Muscle of leg (tissue), 9 donors: ENCODE results near the gene ENTPD2. TPM values are rescaled to one million over a fixed set of nuclear protein-coding genes. Genes with fewer than 3 reads are reported as not detected.

Source experiments
- polyA plus RNA-seq, 8 donors: library from polyadenylated mRNA; unstranded; fragments of 120-200 nt; gene quantifications; one replicate each; pipeline versions ENCODE4 v1.2.1 to v1.2.3, GENCODE V29; 2013; ENCODE audit warnings: inconsistent platforms in 1 of 8, low replicate concordance in 1 of 8; ENCODE audit not compliant: insufficient read length in 8 of 8, insufficient read depth in 1 of 8
- total RNA-seq: library from RNA; stranded (reverse); fragments of 120-200 nt; gene quantifications from one replicate; pipeline ENCODE4 v1.2.4, GENCODE V29; 2013

Gene ENTPD2
- total and polyA plus RNA-seq, 9 donors: 3.7 to 20.6 (median 13.0) TPM

Other genes with a start within 250 kb of the ENTPD2 start
Only the 30 nearest of the 37 such genes appear.
- gene EDF1, start 187.8 kb downstream of the ENTPD2 start, total RNA-seq: 418 TPM
- 100 to 1,000 TPM; 343 to 402 (median 381) TPM for gene EDF1, start 187.8 kb downstream of the ENTPD2 start, polyA plus RNA-seq
- gene TRAF2, start 167.5 kb downstream of the ENTPD2 start, total RNA-seq: 5.4 TPM
- 10 to 100 TPM in 5 of 8 donors, 1 to 10 TPM in 3; 9.1 to 11.9 (median 10.3) TPM for gene TRAF2, start 167.5 kb downstream of the ENTPD2 start, polyA plus RNA-seq
- gene FBXW5, start 109.3 kb downstream of the ENTPD2 start, total RNA-seq: 49.7 TPM
- 10 to 100 TPM; 39.9 to 54.8 (median 45.1) TPM for gene FBXW5, start 109.3 kb downstream of the ENTPD2 start, polyA plus RNA-seq
- gene C8G, start 108.8 kb downstream of the ENTPD2 start, total RNA-seq: 0.58 TPM
- 1 to 10 TPM in 1 of 8 donors, under 1 TPM in 6, not detected in 1; 0.17 to 2.3 (median 0.86) TPM for gene C8G, start 108.8 kb downstream of the ENTPD2 start, polyA plus RNA-seq
- gene LCN12, start 101.8 kb downstream of the ENTPD2 start, total RNA-seq: 0.44 TPM
- 1 to 10 TPM in 3 of 8 donors, under 1 TPM in 4, not detected in 1; 0.10 to 5.3 (median 0.75) TPM for gene LCN12, start 101.8 kb downstream of the ENTPD2 start, polyA plus RNA-seq
- 8.4 TPM for gene PTGDS, start 76.6 kb downstream of the ENTPD2 start, total RNA-seq
- gene PTGDS, start 76.6 kb downstream of the ENTPD2 start, polyA plus RNA-seq: 10 to 100 TPM in 3 of 8 donors, 1 to 10 TPM in 5; 2.8 to 15.9 (median 7.0) TPM
- gene LCNL1, start 71.1 kb downstream of the ENTPD2 start, total RNA-seq: 0.53 TPM
- gene LCNL1, start 71.1 kb downstream of the ENTPD2 start, polyA plus RNA-seq: 1 to 10 TPM in 1 of 8 donors, under 1 TPM in 7; 0.12 to 1.3 (median 0.34) TPM
- 19.1 TPM for gene PAXX, start 61.6 kb downstream of the ENTPD2 start, total RNA-seq
- gene PAXX, start 61.6 kb downstream of the ENTPD2 start, polyA plus RNA-seq: 10 to 100 TPM; 21.2 to 31.7 (median 27.3) TPM
- 0.27 TPM for gene CLIC3, start 57.5 kb downstream of the ENTPD2 start, total RNA-seq
- 1 to 10 TPM in 2 of 8 donors, under 1 TPM in 6; 0.34 to 8.4 (median 0.64) TPM for gene CLIC3, start 57.5 kb downstream of the ENTPD2 start, polyA plus RNA-seq
- gene ABCA2, start 25.8 kb downstream of the ENTPD2 start, total RNA-seq: 8.3 TPM
- 10 to 100 TPM; 15.9 to 24.8 (median 19.0) TPM for gene ABCA2, start 25.8 kb downstream of the ENTPD2 start, polyA plus RNA-seq
- gene FUT7, start 22.0 kb downstream of the ENTPD2 start, total RNA-seq: not detected
- gene FUT7, start 22.0 kb downstream of the ENTPD2 start, polyA plus RNA-seq: under 1 TPM in 4 of 8 donors, not detected in 4; 0.05 to 0.16 (median 0.10) TPM
- gene NPDC1, start 7.9 kb downstream of the ENTPD2 start, total RNA-seq: 32.1 TPM
- gene NPDC1, start 7.9 kb downstream of the ENTPD2 start, polyA plus RNA-seq: 10 to 100 TPM; 38.4 to 63.4 (median 44.4) TPM
- gene SAPCD2, start 16.5 kb upstream of the ENTPD2 start, total RNA-seq: 4.2 TPM
- 1 to 10 TPM; 3.4 to 7.2 (median 5.6) TPM for gene SAPCD2, start 16.5 kb upstream of the ENTPD2 start, polyA plus RNA-seq
- gene UAP1L1, start 23.5 kb upstream of the ENTPD2 start, total RNA-seq: 3.1 TPM
- 1 to 10 TPM; 1.8 to 3.8 (median 2.0) TPM for gene UAP1L1, start 23.5 kb upstream of the ENTPD2 start, polyA plus RNA-seq
- 40.7 TPM for gene MAN1B1, start 32.9 kb upstream of the ENTPD2 start, total RNA-seq
- 10 to 100 TPM; 38.5 to 59.0 (median 45.8) TPM for gene MAN1B1, start 32.9 kb upstream of the ENTPD2 start, polyA plus RNA-seq
- gene DPP7, start 60.7 kb upstream of the ENTPD2 start, total RNA-seq: 29.7 TPM
- gene DPP7, start 60.7 kb upstream of the ENTPD2 start, polyA plus RNA-seq: 10 to 100 TPM; 23.9 to 43.9 (median 31.9) TPM
- not detected for gene GRIN1, start 85.1 kb upstream of the ENTPD2 start, total RNA-seq
- gene GRIN1, start 85.1 kb upstream of the ENTPD2 start, polyA plus RNA-seq: under 1 TPM in 4 of 8 donors, not detected in 4; 0.07 to 0.17 (median 0.11) TPM
- not detected for gene LRRC26, start 116.0 kb upstream of the ENTPD2 start, total RNA-seq
- gene LRRC26, start 116.0 kb upstream of the ENTPD2 start, polyA plus RNA-seq: under 1 TPM in 1 of 8 donors, not detected in 7; 0.14 TPM
- gene TMEM210, start 118.0 kb upstream of the ENTPD2 start, total RNA-seq: not detected
- not detected for gene TMEM210, start 118.0 kb upstream of the ENTPD2 start, polyA plus RNA-seq
- 20.4 TPM for gene ANAPC2, start 134.5 kb upstream of the ENTPD2 start, total RNA-seq
- 10 to 100 TPM; 23.5 to 41.6 (median 33.5) TPM for gene ANAPC2, start 134.5 kb upstream of the ENTPD2 start, polyA plus RNA-seq
- gene SSNA1, start 134.6 kb upstream of the ENTPD2 start, total RNA-seq: 52.9 TPM
- 10 to 100 TPM; 60.6 to 71.5 (median 68.2) TPM for gene SSNA1, start 134.6 kb upstream of the ENTPD2 start, polyA plus RNA-seq
- 4.6 TPM for gene TPRN, start 146.7 kb upstream of the ENTPD2 start, total RNA-seq
- 10 to 100 TPM in 5 of 8 donors, 1 to 10 TPM in 3; 7.6 to 14.6 (median 10.6) TPM for gene TPRN, start 146.7 kb upstream of the ENTPD2 start, polyA plus RNA-seq
- gene TMEM203, start 151.6 kb upstream of the ENTPD2 start, total RNA-seq: 25.2 TPM
- gene TMEM203, start 151.6 kb upstream of the ENTPD2 start, polyA plus RNA-seq: 10 to 100 TPM; 34.1 to 38.2 (median 36.6) TPM
- 3.1 TPM for gene NDOR1, start 151.6 kb upstream of the ENTPD2 start, total RNA-seq
- 10 to 100 TPM in 1 of 8 donors, 1 to 10 TPM in 7; 5.8 to 10.8 (median 8.2) TPM for gene NDOR1, start 151.6 kb upstream of the ENTPD2 start, polyA plus RNA-seq
- gene RNF208, start 168.2 kb upstream of the ENTPD2 start, total RNA-seq: 0.18 TPM
- 1 to 10 TPM; 2.4 to 5.1 (median 2.8) TPM for gene RNF208, start 168.2 kb upstream of the ENTPD2 start, polyA plus RNA-seq
- 0.18 TPM for gene CYSRT1, start 171.1 kb upstream of the ENTPD2 start, total RNA-seq
- 1 to 10 TPM in 7 of 8 donors, under 1 TPM in 1; 1.00 to 5.6 (median 3.2) TPM for gene CYSRT1, start 171.1 kb upstream of the ENTPD2 start, polyA plus RNA-seq
- not detected for gene RNF224, start 173.4 kb upstream of the ENTPD2 start, total RNA-seq
- gene RNF224, start 173.4 kb upstream of the ENTPD2 start, polyA plus RNA-seq: 1 to 10 TPM in 7 of 8 donors, under 1 TPM in 1; 0.68 to 7.4 (median 2.6) TPM
- gene SLC34A3, start 176.8 kb upstream of the ENTPD2 start, total RNA-seq: 0.04 TPM
- gene SLC34A3, start 176.8 kb upstream of the ENTPD2 start, polyA plus RNA-seq: 1 to 10 TPM in 7 of 8 donors, under 1 TPM in 1; 0.47 to 3.6 (median 1.5) TPM
- 97.1 TPM for gene TUBB4B, start 187.2 kb upstream of the ENTPD2 start, total RNA-seq
- 100 to 1,000 TPM; 200 to 222 (median 217) TPM for gene TUBB4B, start 187.2 kb upstream of the ENTPD2 start, polyA plus RNA-seq
- not detected for gene STPG3, start 197.2 kb upstream of the ENTPD2 start, total RNA-seq
- gene STPG3, start 197.2 kb upstream of the ENTPD2 start, polyA plus RNA-seq: under 1 TPM in 7 of 8 donors, not detected in 1; 0.15 to 0.79 (median 0.33) TPM